GM18951 (cell line): ENCODE measurements around the gene AATK.

ENCODE experiments used
- POLR2A ChIP-seq: IDR thresholded peaks from 4 replicates; pipeline ENCODE4 v1.6.1; 2011; ENCODE audit warnings: mild to moderate bottlenecking; ENCODE audit not compliant: insufficient read length, insufficient read depth; ENCODE audit errors: extremely low read depth
- in situ Hi-C: fragments of 300-500 bp; cut with MboI; formaldehyde crosslinking; loops from one replicate; pipeline ENCODE4 v1.12.0; 2022; ENCODE audit warnings: low sequenced_read_pairs, mixed read lengths, inconsistent platforms; ENCODE audit not compliant: unreplicated experiment

The AATK gene

DNA sequence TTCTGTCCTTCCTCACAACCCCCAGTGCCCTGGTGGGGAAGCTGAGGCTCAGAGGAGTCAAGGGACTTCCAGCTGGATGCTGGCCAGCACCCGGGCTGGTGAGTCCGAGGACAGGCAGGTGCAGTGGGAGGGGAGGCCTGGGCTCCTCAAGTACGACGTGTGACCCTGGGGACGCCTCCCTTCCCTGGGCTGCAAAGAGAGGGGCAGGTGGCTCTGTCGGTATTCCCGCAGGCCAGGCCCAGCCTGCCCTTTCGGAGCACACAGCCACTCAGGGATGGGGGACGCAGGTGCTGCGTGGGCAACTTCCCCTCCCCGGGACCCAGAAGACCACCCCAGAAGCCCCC is 33.9 kb downstream of the AATK start:
- no peak for TF ChIP-seq POLR2A
- in situ Hi-C loops: no loop called here

- TF ChIP-seq POLR2A: no peak
- in situ Hi-C loops: no loop called here
These were observed 34.4 kb downstream of the AATK start for GRCh38 chr17:81131486-81132196.

GRCh38 chr17:81130385-81131361 is 35.3 kb downstream of the AATK start:
- in situ Hi-C loops: no loop called here
- TF ChIP-seq POLR2A: no peak

GRCh38 chr17:81129711-81130367 is 36.2 kb downstream of the AATK start:
- no peak for TF ChIP-seq POLR2A
- in situ Hi-C loops: no loop called here

GRCh38 chr17:81129289-81129688 is 36.7 kb downstream of the AATK start:
- in situ Hi-C loops: no loop called here

DNA sequence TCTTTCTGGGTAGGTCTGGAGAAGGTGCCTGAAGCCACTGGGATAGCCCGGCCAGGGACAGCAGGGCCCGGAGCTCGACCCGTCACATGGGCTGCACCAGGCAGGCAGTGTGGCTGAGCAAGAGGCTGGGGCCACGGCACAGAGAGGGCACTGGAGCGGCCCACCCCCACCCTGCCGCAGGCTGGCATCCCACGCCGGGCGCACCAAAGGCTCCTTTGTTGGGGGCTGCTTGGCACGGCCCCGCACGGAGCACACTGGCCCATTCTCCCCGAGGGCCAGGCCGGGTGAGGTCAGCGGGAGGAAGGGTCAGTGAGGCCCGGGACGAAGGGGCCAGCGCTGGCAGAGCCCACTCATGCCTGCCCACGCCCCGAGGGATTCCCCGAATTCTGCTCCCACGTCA is 37.2 kb downstream of the AATK start:
- in situ Hi-C loops: no loop called here
- TF ChIP-seq POLR2A: no peak

More at GRCh38 chr17:81129289-81129688, 36.7 kb downstream of the AATK start:
- TF ChIP-seq POLR2A: no peak

DNA sequence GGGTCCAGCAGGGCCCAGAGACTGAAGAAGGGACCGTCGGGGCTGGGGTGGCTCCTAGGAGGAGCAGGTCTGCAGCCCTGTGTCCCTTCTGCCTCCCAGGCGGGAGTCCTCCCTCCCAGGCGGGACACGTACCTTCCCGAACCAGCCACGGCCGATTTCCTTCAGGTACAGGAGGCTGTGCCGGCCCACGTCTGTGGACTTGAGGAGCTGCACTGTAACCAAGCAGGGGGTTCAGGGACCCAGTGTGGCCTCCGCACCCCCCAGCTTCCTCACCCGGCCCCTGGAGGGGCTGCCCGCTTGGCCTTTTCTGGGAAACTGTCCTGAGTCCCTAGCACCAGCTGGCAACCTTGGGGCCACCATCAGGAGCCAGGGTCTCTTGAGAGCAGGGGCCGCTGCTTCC is 37.7 kb downstream of the AATK start:
- in situ Hi-C loops: no loop called here
- no peak for TF ChIP-seq POLR2A

DNA sequence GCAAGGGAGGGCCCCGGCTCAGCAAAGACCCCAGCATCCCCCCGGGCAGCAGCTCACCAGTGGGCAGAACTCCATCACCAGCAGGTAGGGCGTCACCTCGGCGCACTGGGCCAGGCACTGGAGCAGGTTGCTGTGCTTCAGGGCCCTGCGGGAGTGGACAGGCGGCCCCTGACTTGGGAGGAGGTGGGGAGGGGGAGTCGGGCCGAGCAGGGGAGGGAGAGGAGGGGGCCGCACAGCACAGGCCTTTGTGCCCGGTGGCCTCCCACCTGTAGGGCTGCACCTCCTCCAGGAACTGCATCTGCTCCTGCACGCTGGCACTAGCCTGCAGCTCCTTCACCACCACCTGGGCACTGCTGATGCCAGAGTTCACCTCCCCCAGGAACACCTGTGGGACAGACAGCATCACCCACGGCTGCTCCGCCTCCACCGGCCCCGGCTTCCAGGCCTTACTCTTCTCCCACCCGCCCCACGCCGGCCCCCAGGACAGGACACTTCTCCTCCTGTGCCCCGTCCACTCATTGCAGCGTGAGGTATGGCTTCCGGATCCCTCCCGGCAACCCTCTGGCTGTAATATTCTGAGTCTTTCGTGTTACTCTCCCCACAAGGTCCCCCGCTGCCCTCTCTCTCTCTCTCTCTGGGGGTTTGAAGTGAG is 38.4 kb downstream of the AATK start:
- no peak for TF ChIP-seq POLR2A
- in situ Hi-C loops: no loop called here

- no peak for TF ChIP-seq POLR2A
- in situ Hi-C loops: no loop called here
These were observed 38.9 kb downstream of the AATK start for GRCh38 chr17:81127133-81127455.

- no peak for TF ChIP-seq POLR2A
- in situ Hi-C loops: no loop called here
These were observed 39.5 kb downstream of the AATK start for GRCh38 chr17:81126281-81127132.

DNA sequence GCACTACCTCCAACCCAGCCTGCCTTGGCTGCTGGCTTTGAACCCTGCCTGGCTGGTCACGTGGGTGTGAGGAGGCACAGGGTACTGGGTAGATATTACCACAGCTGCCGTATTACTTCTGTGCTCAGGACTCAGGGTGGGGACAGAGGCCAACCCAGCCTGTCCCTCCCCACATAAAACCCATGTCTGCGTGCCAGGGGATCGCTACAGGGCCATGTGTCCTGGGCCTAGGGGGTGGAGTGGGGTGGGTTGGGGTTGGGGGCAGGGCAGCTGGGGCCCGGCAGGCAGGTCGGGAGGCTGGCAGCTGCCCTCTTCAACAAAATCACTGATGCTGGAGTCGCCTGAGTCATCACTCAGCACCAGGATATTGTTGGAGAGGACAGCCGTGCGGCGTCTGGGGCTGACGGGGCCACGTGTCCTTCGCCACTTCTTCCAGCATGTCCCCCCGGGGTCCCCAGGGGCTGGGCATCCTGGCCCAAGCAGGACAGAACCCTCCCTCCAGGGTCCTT is 40.4 kb downstream of the AATK start:
- in situ Hi-C loops: no loop called here
- no peak for TF ChIP-seq POLR2A

DNA sequence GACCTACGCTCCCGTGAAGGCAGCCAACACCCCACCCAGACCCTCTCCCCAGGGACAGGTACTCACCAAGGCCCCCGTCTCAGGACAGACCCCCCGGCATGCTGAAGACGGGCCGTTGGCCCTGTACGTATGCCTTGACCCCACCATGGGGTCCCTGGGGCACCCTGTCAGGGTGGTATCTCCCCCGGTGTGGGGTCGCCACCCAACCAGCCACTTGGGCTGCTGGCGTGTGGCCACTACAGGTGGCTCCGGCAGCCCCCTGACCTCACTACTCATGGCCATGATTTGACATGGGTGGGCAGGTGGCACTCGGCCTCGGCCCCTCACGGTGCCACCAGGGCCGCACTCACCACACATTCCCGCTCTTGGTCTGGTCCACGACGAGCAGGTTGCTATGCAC is 41.6 kb downstream of the AATK start:
- in situ Hi-C loops: no loop called here
- no peak for TF ChIP-seq POLR2A
